Stimulated activated CD8-positive, alpha-beta memory T cell treated with anti-CD3 and anti-CD28 coated beads, Interleukin-12 subunit alpha, Interleukin-12 subunit beta, amount 100 ng/mL, for 24 hours (primary cell): ENCODE measurements around the gene TLR2.
A peak's percentile ranks its signal among the peaks of the same experiment; 100 is the strongest.

Experiments used
- DNase-seq: peaks from one replicate; pipeline ENCODE4 v3.0.0-alpha.2; 2020; ENCODE audit errors: extremely low read depth

The TLR2 gene

DNA sequence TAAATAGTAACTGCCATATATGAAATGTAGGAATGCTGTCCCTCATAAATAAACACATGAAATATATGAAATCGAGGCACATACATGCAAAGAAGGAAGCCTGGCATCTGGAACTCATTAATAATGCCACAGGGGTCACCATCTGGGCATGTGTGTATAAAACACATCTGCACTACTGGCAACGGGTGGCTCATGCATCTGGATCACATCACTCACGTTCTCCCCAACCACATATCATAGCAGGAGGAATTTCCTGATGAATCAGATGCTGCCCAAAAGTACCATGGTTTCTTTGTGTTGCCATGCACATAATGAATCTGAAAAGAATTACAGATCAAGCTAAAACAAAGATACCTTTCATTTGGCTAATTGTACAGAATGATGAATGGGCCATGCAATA, 47.2 kb downstream of the TLR2 start:
- DNase-seq, result no peak

DNA sequence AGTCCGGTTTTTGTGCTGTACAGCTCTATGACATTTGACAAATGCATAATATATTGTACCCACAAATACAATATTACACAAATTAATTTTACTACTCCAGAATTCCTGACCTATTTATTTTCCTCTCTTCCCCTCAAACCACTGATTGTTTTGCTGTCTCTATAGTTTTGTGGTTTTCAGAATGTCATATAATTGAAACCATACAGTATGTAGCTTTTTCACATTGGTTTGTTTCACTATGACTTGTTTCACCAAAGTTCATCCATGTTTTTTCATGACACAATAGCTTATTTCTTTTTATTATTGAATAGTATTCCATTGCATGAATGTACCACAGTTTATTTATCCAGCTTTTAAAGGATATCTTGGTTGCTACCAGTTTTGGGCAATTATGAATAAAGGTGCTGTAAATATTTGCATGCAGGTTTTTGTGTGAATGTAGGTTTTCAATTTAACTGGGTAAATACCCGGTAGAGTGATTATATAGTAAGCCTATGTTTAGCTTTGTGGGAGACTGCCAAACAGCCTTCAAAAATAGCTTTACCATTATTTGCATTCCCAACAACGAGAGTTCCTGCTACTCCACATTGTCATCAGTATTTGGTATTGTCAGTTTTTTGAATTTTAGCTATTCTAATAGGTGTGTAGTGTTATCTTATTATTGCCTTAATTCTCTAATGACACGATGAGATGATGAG, 49.8 kb downstream of the TLR2 start:
- DNase-seq, result no peak

DNA sequence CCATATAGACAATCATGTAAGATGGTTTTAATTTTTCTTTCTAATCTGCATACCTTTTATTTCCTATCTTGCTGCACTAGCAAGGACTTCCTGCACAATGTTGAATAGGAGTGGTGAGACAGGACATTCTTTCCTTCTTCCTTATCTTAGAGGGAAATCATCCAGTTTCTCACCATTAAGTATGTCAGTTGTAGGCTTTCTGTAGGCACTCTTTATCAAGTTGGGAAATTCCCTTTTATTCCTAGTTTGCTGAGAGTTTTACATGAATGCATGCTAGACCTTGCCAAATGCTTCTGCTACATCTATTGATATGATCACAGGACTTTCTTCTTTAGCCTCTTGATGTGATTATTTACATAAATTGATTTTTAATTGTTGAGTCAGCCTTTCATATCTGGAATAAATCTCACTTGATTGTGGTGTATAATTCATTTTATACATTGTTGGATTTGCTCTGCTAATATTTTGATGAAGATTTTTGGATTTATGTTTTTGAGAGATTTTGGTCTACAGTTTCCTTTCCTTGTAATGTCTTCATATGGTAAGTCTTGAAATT, 51.9 kb downstream of the TLR2 start:
- no peak for DNase-seq

DNA sequence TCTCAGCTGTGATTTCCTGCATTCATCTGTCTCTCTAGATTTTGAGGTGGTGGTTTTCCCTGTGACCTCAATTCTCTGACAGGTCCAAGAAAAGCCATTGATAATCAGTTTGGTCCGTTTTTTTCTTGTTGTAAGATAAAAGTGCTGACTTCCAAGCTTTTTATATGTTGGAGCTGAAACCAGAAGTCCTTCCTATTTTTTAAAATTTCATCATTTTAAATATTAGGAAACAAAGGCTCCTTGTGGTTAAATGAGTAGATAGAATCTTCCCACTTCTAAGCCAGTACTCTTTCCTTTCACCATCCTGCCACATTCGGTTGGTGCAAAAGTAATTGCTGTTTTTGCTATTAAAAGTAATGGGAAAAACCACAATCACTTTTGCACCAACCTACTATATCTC, 57.5 kb downstream of the TLR2 start:
- DNase-seq, result no peak

DNA sequence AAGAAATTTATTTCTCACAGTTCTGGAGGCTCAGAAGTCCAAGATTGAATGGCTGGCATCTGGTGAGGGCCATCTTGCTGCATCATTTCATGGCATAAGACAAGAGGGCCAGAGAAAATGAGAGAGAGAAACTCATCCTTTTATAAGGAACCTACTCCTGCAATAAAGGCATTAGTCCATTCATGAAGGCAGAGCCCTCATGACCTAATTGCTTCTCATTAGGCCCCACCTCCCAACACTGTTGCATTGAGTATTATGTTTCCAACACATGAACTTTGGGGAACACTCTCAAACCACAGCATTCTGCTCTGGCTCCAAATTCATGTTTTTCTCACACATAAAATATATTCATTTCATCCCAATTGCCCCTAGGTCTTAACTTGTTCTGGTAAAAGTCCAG, 61.6 kb downstream of the TLR2 start:
- no peak for DNase-seq

DNA sequence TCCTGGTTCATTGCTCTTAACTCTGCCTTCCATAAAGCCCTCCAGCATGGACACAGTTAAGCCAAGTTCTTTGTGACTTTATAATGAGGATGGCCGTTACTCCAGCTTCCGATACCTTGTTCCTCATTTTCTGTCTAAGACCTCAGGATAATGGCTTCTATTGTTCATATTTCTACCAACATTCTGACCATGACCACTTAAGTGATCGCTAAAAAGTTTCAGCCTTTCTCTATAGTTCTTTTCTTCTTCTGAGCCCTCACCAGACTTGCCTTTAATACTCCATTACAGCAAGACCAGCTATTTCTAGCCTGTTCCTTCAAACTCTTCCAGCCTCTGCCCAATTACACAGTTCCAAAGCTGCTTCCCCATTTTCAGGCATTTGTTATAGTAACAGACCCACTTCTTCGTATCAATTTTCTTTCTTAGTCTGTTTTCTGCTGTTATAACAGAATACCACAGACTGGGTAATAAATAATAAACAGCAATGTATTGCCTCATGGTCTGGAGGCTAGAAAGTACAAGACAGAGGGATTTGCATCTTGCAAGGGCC, 63.4 kb downstream of the TLR2 start:
- no peak for DNase-seq

DNA sequence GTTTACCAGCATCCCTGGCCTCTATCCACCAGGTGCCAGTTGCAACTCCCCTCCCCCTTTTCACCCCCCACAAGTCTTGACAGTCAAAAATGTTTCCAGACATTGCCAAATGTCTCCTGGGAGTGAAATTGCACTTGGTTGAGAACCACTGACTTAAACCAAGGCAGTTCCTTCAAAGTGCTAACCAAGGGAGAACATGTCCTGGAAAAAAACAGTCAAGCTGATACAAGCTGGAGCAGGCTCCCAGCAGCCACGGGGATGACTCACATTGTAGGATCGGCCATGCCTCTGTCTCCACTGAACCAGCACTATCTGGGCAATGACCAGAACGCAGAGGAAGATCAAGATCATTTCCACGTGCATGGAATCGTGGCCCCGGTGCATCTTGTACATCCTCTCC, 64.3 kb downstream of the TLR2 start:
- no peak for DNase-seq

DNA sequence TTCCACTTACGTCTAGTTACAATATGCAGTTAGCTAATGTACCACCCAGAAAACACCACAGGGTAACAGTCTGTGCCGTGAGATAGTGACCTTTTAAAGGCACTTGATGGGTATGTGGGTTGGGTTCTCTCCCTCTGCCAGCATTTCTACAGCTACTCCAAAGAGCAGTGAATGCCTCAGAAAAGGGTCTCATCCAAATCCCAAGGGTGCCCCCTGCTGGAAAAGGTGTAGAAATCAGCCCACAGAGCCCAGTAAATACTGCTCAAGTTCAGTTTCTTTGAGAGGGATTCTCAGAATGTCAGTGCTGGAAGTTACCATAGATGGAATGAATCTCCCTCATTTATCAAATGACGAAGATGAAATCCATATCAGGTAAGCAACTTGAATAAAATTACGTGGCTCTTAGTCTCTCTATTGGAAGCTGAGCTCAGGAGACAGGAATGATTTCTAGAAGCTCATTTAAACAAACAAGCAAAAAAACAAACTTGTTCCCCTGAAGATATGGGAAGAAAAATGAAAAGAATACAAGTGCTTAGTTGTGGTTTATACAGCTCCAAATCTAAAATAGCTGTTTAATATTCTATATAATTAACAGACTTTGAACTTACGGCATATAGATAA, 66.2 kb downstream of the TLR2 start:
- DNase-seq, result peak; percentile 16

DNA sequence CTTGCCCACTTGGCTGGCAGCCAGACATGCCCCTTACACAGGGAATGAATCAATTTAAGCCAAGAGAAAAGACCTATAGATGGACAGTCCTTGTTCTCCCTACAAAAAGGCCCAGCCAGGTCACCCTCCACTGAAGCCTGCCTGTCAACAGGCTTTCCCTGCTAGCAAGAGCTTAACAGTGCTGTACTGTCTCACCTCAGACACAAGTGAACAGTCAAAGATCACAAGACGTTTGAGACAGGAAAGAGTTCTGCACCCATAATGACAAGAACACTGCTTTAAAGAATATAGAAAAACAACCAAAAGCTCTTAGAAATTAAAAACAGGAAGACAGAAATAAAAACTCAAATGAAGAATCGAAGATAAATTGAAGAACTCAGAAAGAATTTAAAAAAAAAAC, 71.1 kb downstream of the TLR2 start:
- DNase-seq, result no peak
